ENCODE results near the gene AIFM3.
A peak's percentile ranks its signal among the peaks of the same experiment; 100 is the strongest.

Gene AIFM3

GRCh38 chr22:20951151-20951931 lies 15.7 kb upstream of the AIFM3 start:
- DNase-seq (ENCODE audit: low spot score), result no peak
- Histone ChIP-seq H3K4me3 (no peak overlapping the region), H3K27ac (no peak overlapping the region)
- TF ChIP-seq, protein P1, sequence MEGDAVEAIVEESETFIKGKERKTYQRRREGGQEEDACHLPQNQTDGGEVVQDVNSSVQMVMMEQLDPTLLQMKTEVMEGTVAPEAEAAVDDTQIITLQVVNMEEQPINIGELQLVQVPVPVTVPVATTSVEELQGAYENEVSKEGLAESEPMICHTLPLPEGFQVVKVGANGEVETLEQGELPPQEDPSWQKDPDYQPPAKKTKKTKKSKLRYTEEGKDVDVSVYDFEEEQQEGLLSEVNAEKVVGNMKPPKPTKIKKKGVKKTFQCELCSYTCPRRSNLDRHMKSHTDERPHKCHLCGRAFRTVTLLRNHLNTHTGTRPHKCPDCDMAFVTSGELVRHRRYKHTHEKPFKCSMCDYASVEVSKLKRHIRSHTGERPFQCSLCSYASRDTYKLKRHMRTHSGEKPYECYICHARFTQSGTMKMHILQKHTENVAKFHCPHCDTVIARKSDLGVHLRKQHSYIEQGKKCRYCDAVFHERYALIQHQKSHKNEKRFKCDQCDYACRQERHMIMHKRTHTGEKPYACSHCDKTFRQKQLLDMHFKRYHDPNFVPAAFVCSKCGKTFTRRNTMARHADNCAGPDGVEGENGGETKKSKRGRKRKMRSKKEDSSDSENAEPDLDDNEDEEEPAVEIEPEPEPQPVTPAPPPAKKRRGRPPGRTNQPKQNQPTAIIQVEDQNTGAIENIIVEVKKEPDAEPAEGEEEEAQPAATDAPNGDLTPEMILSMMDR (IDR thresholded peaks at IDR 0.05), result no peak

DNA sequence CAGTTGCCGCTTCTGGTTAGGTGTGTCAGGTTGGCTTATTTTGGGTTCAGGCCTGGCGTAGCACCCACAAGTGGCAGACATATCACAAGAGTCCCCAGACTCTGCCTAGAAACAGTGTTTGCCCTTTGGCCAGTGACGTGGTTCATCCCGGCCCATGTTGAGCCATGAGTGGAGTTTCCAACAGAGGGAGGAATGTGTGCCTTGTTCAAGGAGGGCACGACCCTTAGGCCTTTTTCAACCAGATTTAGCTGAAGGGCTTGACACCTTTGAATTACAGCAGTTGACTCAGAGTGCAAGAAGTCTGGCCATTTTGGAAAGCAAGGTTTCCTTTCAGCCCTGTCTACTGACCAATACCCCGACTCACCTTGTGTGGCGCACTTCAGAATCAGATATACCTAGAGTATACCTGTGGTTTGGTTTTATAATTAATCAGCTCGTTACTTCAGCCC lies 15.1 kb upstream of the AIFM3 start:
- Histone ChIP-seq H3K27ac (no peak overlapping the region), H3K4me3 (no peak overlapping the region)
- TF ChIP-seq, protein P1 (IDR thresholded peaks at IDR 0.05), result no peak
- DNase-seq (ENCODE audit: low spot score), result no peak

- DNase-seq (ENCODE audit: low spot score), result no peak
These were observed 14.3 kb upstream of the AIFM3 start for GRCh38 chr22:20952544-20953341.

GRCh38 chr22:20953342-20953608 lies 13.8 kb upstream of the AIFM3 start:
- H3K4me3 ChIP-seq, result no peak overlapping the region
- H3K27ac ChIP-seq, result no peak overlapping the region
- TF ChIP-seq, protein P1 (IDR thresholded peaks at IDR 0.05), result no peak
- no peak for DNase-seq (ENCODE audit: low spot score)

More at GRCh38 chr22:20952544-20953341, 14.3 kb upstream of the AIFM3 start:
- Histone ChIP-seq H3K27ac (no peak overlapping the region), H3K4me3 (no peak overlapping the region)
- TF ChIP-seq, protein P1 (IDR thresholded peaks at IDR 0.05), result no peak

GRCh38 chr22:20953668-20954500 lies 13.2 kb upstream of the AIFM3 start:
- DNase-seq (ENCODE audit: low spot score), result no peak
- Histone ChIP-seq H3K27ac (peak overlapping the region in 1 of 2 donors; percentile 10), H3K4me3 (no peak overlapping the region)
- TF ChIP-seq, protein P1 (IDR thresholded peaks at IDR 0.05), result no peak

- no peak overlapping the region for H3K27ac ChIP-seq
- TF ChIP-seq, protein P1 (IDR thresholded peaks at IDR 0.05), result no peak
- no peak for DNase-seq (ENCODE audit: low spot score)
- no peak overlapping the region for H3K4me3 ChIP-seq
These were observed 11.5 kb upstream of the AIFM3 start for GRCh38 chr22:20955548-20955947.
